Keratinocyte (primary cell): Measurements from ENCODE around the gene PRKCH. TPM values are rescaled to one million over a fixed set of nuclear protein-coding genes. Genes with fewer than 3 reads are reported as not detected.

Experiments used
- DNase-seq: peaks from one replicate; pipeline ENCODE4 v3.0.0-alpha.2; 2011; ENCODE audit warnings: low read depth, missing footprints, low spot score
- FAIRE-seq: peaks from 2 replicates; lab custom pipeline; 2011; peaks lifted over from hg19 to GRCh38; lab: Jason Lieb, UNC
- H2AFZ ChIP-seq: 2 replicates; pipeline ENCODE4 v1.6.0; 2012; ENCODE audit warnings: low read length, control low read depth, inconsistent platforms; ENCODE audit not compliant: control insufficient read depth
- H3K27ac ChIP-seq: 2 replicates; pipeline ENCODE4 v1.5.1; 2011; ENCODE audit warnings: low read length; ENCODE audit not compliant: control insufficient read depth, insufficient read depth
- H3K27me3 ChIP-seq: 3 replicates; pipeline ENCODE4 v1.6.0; 2011; ENCODE audit warnings: low read length; ENCODE audit not compliant: control insufficient read depth, insufficient read depth; ENCODE audit errors: extremely low read depth
- H3K36me3 ChIP-seq, 2 experiments: 2 replicates in 1 of 2; 3 replicates in 1 of 2; pipeline ENCODE4 v1.5.1; 2011; ENCODE audit warnings: low read length in 2 of 2, mild to moderate bottlenecking in 1 of 2; ENCODE audit not compliant: control insufficient read depth in 2 of 2, insufficient read depth in 2 of 2; ENCODE audit errors: extremely low read depth in 1 of 2
- H3K4me1 ChIP-seq: 3 replicates; pipeline ENCODE4 v1.5.1; 2011; ENCODE audit warnings: low read length; ENCODE audit not compliant: control insufficient read depth, insufficient read depth; ENCODE audit errors: extremely low read depth
- H3K4me2 ChIP-seq: 3 replicates; pipeline ENCODE4 v1.6.0; 2011; ENCODE audit warnings: low read depth, low read length; ENCODE audit not compliant: control insufficient read depth, insufficient read depth; ENCODE audit errors: extremely low read depth
- H3K4me3 ChIP-seq, 3 experiments: fragments of 200-600 bp in 1 of 3; sonication (generic) in 1 of 3; 2 replicates in 2 of 3; 3 replicates in 1 of 3; pipeline ENCODE4 v1.5.1; 2011 to 2016; ENCODE audit warnings: low read length in 3 of 3, mild to moderate bottlenecking in 3 of 3, control low read depth in 2 of 3, inconsistent platforms in 1 of 3, low read depth in 1 of 3, mixed read lengths in 1 of 3, mixed run types in 1 of 3, moderate library complexity in 1 of 3; ENCODE audit not compliant: control insufficient read depth in 2 of 3, insufficient read depth in 2 of 3; ENCODE audit errors: extremely low read depth in 1 of 3
- H3K79me2 ChIP-seq: 2 replicates; pipeline ENCODE4 v1.6.0; 2012; ENCODE audit warnings: low read length; ENCODE audit not compliant: control insufficient read depth, insufficient read depth
- H3K9ac ChIP-seq: 3 replicates; pipeline ENCODE4 v1.6.0; 2011; ENCODE audit warnings: low read length; ENCODE audit not compliant: control insufficient read depth, insufficient read depth; ENCODE audit errors: extremely low read depth
- H3K9me1 ChIP-seq: 3 replicates; pipeline ENCODE4 v1.6.0; 2011; ENCODE audit warnings: low read length; ENCODE audit not compliant: control insufficient read depth, insufficient read depth; ENCODE audit errors: extremely low read depth
- H3K9me3 ChIP-seq: 2 replicates; pipeline ENCODE4 v1.5.1; 2012; ENCODE audit warnings: low read depth, low read length; ENCODE audit not compliant: control insufficient read depth
- H4K20me1 ChIP-seq: 3 replicates; pipeline ENCODE4 v1.6.0; 2011; ENCODE audit warnings: low read length; ENCODE audit not compliant: control insufficient read depth, insufficient read depth; ENCODE audit errors: extremely low read depth
- CTCF ChIP-seq, 3 experiments: IDR thresholded peaks in 1 of 3; conservative IDR thresholded peaks in 1 of 3; optimal IDR thresholded peaks in 1 of 3; 2 replicates in 2 of 3; 3 replicates in 1 of 3; pipeline versions ENCODE3 to v1.5.1; 2011; ENCODE audit warnings: low read length in 3 of 3, mild to moderate bottlenecking in 3 of 3, moderate library complexity in 2 of 3, control low read depth in 1 of 3, inconsistent platforms in 1 of 3; ENCODE audit not compliant: insufficient read depth in 2 of 3; ENCODE audit errors: extremely low read depth in 1 of 3
- EZH2 ChIP-seq: IDR thresholded peaks from one replicate; pipeline ENCODE4 v1.6.1; 2012; ENCODE audit warnings: inconsistent platforms, mild to moderate bottlenecking, low read length, moderate library complexity
- dilution Hi-C: fragments of 300-500 bp; cut with MboI; formaldehyde crosslinking; loops from one replicate; pipeline ENCODE4 v1.7.0; 2020; ENCODE audit warnings: low sequenced_read_pairs; ENCODE audit not compliant: extremely low pct_ligation_motif_present
- polyA plus RNA-seq, 5 experiments: library from polyadenylated mRNA; depleted of rRNA in 3 of 5; stranded (reverse) in 3 of 5; stranded (forward) in 1 of 5; unstranded in 1 of 5; fragments of >200 nt; gene quantifications; 1 replicate in 1 of 5; 2 replicates in 3 of 5; 3 replicates in 1 of 5; pipeline versions ENCODE4 v1.2.1 to v1.2.3, GENCODE V29; 2011 to 2012; ENCODE audit warnings: missing spikeins in 2 of 5, low read depth in 1 of 5, low replicate concordance in 1 of 5

PRKCH gene
- polyA plus RNA-seq, 1 donor (not counting 4 experiments of a cell fraction or from before 2014, with no cell fraction given): 13.7 TPM

GRCh38 chr14:61585598-61586543, 264.5 kb downstream of the PRKCH start:
- FAIRE-seq: peak; percentile 5
- Histone ChIP-seq H3K9ac (no peak overlapping the region), H3K4me3 (no peak overlapping the region), H3K79me2 (no peaks in the 10 kb centered on the region), H2AFZ (peak overlapping the region; percentile 77), H3K27me3 (no peaks in the 10 kb centered on the region), H3K36me3 (no peaks in the 10 kb centered on the region), H4K20me1 (no peaks in the 10 kb centered on the region), H3K27ac (peak overlapping the region; percentile 48), H3K9me3 (no peaks in the 10 kb centered on the region), H3K4me2 (peak overlapping the region; percentile 36), H3K9me1 (peaks cover 5% of the 10 kb centered on the region), H3K4me1 (peaks cover 35% of the 10 kb centered on the region)
- TF ChIP-seq CTCF (optimal IDR thresholded peaks at IDR 0.05 in 1 of 3, IDR thresholded peaks at IDR 0.05 in 1 of 3, conservative IDR thresholded peaks at IDR 0.05 in 1 of 3; ENCODE audit: extremely low read depth in 1 of 3, insufficient read depth in 2 of 3, low read length in 3 of 3) (no peak), EZH2 (no peak)
- dilution Hi-C loops: no loop called here
- DNase-seq: no peak

GRCh38 chr14:61586544-61587055, 265.2 kb downstream of the PRKCH start:
- no peak overlapping the region for H3K4me3 ChIP-seq
- TF ChIP-seq EZH2: no peak
- no peak for TF ChIP-seq CTCF (optimal IDR thresholded peaks at IDR 0.05 in 1 of 3, IDR thresholded peaks at IDR 0.05 in 1 of 3, conservative IDR thresholded peaks at IDR 0.05 in 1 of 3; ENCODE audit: extremely low read depth in 1 of 3, insufficient read depth in 2 of 3, low read length in 3 of 3)
- no peaks in the 10 kb centered on the region for H3K36me3 ChIP-seq
- no peaks in the 10 kb centered on the region for H4K20me1 ChIP-seq
- H3K4me2 ChIP-seq: peak overlapping the region; percentile 63
- H2AFZ ChIP-seq: no peak overlapping the region
- H3K4me1 ChIP-seq: peaks cover 35% of the 10 kb centered on the region
- H3K27me3 ChIP-seq: no peaks in the 10 kb centered on the region
- peak overlapping the region; percentile 30 for H3K27ac ChIP-seq
- dilution Hi-C loops: no loop called here
- H3K9ac ChIP-seq: no peak overlapping the region
- no peaks in the 10 kb centered on the region for H3K9me3 ChIP-seq
- no peaks in the 10 kb centered on the region for H3K79me2 ChIP-seq
- FAIRE-seq (no peak), DNase-seq (no peak)
- peaks cover 5% of the 10 kb centered on the region for H3K9me1 ChIP-seq
